Measurements from ENCODE around the gene SORCS2.

SORCS2 gene

GRCh38 chr4:7739918-7740865 is 547.9 kb downstream of the SORCS2 start:
- DNase-seq (ENCODE audit: low spot score): no peak
- TF ChIP-seq CTCF (IDR thresholded peaks at IDR 0.05; ENCODE audit: borderline replicate concordance, control extremely low read depth, extremely low read depth, insufficient read depth, missing control alignments): no peak
- in situ Hi-C loops (cut with MboI; ENCODE audit: low sequenced_read_pairs, unreplicated experiment): no loop called here

GRCh38 chr4:7740866-7741525 is 548.7 kb downstream of the SORCS2 start:
- no peak for DNase-seq (ENCODE audit: low spot score)
- no peak for TF ChIP-seq CTCF (IDR thresholded peaks at IDR 0.05; ENCODE audit: borderline replicate concordance, control extremely low read depth, extremely low read depth, insufficient read depth, missing control alignments)
- in situ Hi-C loops (cut with MboI; ENCODE audit: low sequenced_read_pairs, unreplicated experiment): no loop called here

GRCh38 chr4:7741946-7742806 is 549.8 kb downstream of the SORCS2 start:
- no peak for DNase-seq (ENCODE audit: low spot score)
- no peak for TF ChIP-seq CTCF (IDR thresholded peaks at IDR 0.05; ENCODE audit: borderline replicate concordance, control extremely low read depth, extremely low read depth, insufficient read depth, missing control alignments)
- in situ Hi-C loops (cut with MboI; ENCODE audit: low sequenced_read_pairs, unreplicated experiment): no loop called here

GRCh38 chr4:7742807-7743280 is 550.5 kb downstream of the SORCS2 start:
- TF ChIP-seq CTCF (IDR thresholded peaks at IDR 0.05; ENCODE audit: borderline replicate concordance, control extremely low read depth, extremely low read depth, insufficient read depth, missing control alignments): no peak
- DNase-seq (ENCODE audit: low spot score): no peak
- in situ Hi-C loops (cut with MboI; ENCODE audit: low sequenced_read_pairs, unreplicated experiment): no loop called here

- no peak for TF ChIP-seq CTCF (IDR thresholded peaks at IDR 0.05; ENCODE audit: borderline replicate concordance, control extremely low read depth, extremely low read depth, insufficient read depth, missing control alignments)
- in situ Hi-C loops (cut with MboI; ENCODE audit: low sequenced_read_pairs, unreplicated experiment): no loop called here
- DNase-seq (ENCODE audit: low spot score): no peak
Observed at GRCh38 chr4:7744142-7744804, 551.9 kb downstream of the SORCS2 start.

Measured in GM13976 (cell line).